Measurements from ENCODE around the gene ASCC3.

ASCC3 gene

DNA sequence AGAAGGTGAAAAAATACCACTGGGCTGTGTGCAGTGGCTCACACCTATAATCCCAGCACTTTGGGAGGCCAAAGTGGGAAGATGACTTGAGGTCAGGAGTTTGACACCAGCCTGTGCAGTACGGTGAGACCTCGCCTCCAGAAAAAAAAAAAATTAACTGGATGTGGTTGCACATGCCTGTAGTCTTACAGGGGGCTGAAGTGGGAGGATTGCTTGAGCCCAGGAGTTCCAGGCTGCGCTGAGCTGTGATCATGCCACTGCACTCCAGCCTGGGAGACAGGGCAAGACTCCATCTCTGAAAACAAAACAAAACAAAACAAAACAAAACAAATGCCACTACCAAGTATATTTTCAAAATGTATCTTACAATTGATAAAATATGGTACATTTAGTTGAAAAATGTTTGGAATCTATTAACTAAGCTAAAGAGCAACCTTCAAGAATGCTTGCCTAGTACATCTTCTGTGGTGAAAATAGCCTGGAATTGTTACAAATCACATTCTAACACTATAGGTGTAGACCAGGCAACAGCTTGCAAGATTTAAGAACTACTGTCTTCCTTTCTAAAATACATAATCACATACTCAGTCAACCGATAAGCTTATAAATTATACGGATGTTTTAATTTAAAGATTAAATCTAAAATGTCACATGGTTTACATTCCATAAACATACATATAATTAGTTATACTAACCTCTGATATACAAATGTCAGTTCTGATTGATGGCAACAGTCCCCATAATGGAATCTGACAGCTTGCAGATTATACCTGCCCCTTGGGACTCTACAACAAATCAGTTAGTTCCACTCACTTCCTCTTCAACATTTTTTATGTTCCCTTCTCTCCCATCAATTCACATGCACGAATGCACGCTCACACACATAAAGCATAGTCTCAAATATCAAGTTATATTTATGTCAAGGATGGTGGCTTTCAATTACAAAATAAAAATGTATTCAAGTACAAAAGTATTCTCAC lies 150.8 kb downstream of the ASCC3 start:
- Histone ChIP-seq H3K9me3 (ENCODE audit: control insufficient read depth, low read length) (no peaks in the 10 kb centered on the region), H3K4me3 (ENCODE audit: low read depth, low read length) (no peak overlapping the region), H3K9ac (no peak overlapping the region), H3K27me3 (ENCODE audit: control insufficient read depth, insufficient read depth, low read length) (no peaks in the 10 kb centered on the region), H2AFZ (no peak overlapping the region), H3K79me2 (no peaks in the 10 kb centered on the region), H3K4me2 (ENCODE audit: low read length) (no peak overlapping the region), H3K4me1 (no peaks in the 10 kb centered on the region), H3K36me3 (ENCODE audit: control insufficient read depth, insufficient read depth, low read length) (no peaks in the 10 kb centered on the region), H3K27ac (no peak overlapping the region)
- TF ChIP-seq, protein P1, sequence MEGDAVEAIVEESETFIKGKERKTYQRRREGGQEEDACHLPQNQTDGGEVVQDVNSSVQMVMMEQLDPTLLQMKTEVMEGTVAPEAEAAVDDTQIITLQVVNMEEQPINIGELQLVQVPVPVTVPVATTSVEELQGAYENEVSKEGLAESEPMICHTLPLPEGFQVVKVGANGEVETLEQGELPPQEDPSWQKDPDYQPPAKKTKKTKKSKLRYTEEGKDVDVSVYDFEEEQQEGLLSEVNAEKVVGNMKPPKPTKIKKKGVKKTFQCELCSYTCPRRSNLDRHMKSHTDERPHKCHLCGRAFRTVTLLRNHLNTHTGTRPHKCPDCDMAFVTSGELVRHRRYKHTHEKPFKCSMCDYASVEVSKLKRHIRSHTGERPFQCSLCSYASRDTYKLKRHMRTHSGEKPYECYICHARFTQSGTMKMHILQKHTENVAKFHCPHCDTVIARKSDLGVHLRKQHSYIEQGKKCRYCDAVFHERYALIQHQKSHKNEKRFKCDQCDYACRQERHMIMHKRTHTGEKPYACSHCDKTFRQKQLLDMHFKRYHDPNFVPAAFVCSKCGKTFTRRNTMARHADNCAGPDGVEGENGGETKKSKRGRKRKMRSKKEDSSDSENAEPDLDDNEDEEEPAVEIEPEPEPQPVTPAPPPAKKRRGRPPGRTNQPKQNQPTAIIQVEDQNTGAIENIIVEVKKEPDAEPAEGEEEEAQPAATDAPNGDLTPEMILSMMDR (IDR thresholded peaks at IDR 0.05): no peak

DNA sequence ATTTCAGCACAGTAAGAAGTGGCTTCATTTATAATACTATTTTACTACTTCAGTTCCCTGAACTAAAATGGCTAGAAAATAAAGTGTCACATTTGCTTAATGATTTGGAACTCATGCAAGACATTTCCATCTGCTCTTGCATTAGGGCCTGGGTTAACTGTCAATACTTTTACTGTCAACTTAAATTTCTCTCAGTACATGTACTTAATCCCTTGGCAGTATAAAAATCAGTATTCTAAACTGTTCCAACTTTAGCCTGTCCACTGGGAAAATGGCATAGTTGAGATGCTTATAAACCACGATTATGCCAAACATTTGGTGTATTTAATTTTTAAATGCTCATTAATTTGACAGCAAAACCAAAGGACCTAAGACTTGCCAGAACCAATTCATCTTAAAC lies 154.5 kb downstream of the ASCC3 start:
- Histone ChIP-seq H2AFZ (no peak overlapping the region), H3K36me3 (ENCODE audit: control insufficient read depth, insufficient read depth, low read length) (no peaks in the 10 kb centered on the region), H3K4me2 (ENCODE audit: low read length) (no peak overlapping the region), H3K9me3 (ENCODE audit: control insufficient read depth, low read length) (no peaks in the 10 kb centered on the region), H3K79me2 (no peaks in the 10 kb centered on the region), H3K27ac (no peak overlapping the region), H3K9ac (no peak overlapping the region), H3K4me1 (no peaks in the 10 kb centered on the region), H3K4me3 (ENCODE audit: low read depth, low read length) (no peak overlapping the region), H3K27me3 (ENCODE audit: control insufficient read depth, insufficient read depth, low read length) (no peaks in the 10 kb centered on the region)
- TF ChIP-seq, protein P1 (IDR thresholded peaks at IDR 0.05): no peak

DNA sequence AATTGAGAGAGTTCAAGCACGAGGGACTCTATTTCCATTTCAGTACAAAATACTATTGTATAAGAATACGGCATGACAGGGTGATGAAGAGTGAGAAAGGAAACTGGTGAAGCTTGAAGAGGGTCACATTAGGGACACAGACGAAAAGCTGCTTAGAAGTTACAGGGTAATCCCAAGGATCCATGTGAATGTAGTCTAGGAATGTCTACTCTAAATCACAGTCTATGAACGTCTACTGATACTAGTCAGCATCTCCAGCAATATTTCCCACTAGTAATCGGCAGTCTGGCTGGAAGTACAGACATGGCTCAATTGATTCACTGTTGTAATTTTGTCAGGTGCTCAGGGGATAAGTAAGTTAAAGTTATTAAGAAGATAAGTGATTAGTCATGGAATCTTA lies 156.4 kb downstream of the ASCC3 start:
- Histone ChIP-seq H3K36me3 (ENCODE audit: control insufficient read depth, insufficient read depth, low read length) (no peaks in the 10 kb centered on the region), H3K9me3 (ENCODE audit: control insufficient read depth, low read length) (no peaks in the 10 kb centered on the region), H3K4me2 (ENCODE audit: low read length) (no peak overlapping the region), H3K27ac (no peak overlapping the region), H3K27me3 (ENCODE audit: control insufficient read depth, insufficient read depth, low read length) (no peaks in the 10 kb centered on the region), H2AFZ (no peak overlapping the region), H3K4me1 (no peaks in the 10 kb centered on the region), H3K9ac (no peak overlapping the region), H3K79me2 (no peaks in the 10 kb centered on the region), H3K4me3 (ENCODE audit: low read depth, low read length) (no peak overlapping the region)
- TF ChIP-seq, protein P1 (IDR thresholded peaks at IDR 0.05): no peak

DNA sequence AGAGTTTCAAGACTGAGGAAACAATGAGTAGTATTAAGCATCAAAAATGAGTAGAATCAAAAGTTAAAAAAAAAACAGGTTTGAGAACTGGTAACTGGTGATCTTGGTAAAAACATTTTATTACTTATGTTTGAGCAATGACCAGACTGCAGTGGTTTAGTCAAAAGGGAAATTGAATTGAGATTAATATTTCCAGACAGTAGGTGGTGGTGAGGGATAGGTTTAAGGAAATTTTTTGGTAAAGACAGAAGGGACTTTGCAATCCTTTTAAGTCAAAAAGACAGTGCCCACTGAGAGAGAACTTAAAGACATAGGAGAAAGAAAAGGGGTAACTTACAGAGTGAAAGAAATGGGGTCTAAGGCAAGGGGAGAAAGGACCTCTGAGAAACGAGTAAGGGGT lies 156.9 kb downstream of the ASCC3 start:
- TF ChIP-seq, protein P1 (IDR thresholded peaks at IDR 0.05): no peak

More for the DNA sequence above, 156.9 kb downstream of the ASCC3 start:
- H2AFZ ChIP-seq: no peak overlapping the region
- no peak overlapping the region for H3K27ac ChIP-seq
- no peaks in the 10 kb centered on the region for H3K9me3 ChIP-seq (ENCODE audit: control insufficient read depth, low read length)
- H3K4me2 ChIP-seq (ENCODE audit: low read length): no peak overlapping the region
- no peaks in the 10 kb centered on the region for H3K36me3 ChIP-seq (ENCODE audit: control insufficient read depth, insufficient read depth, low read length)
- H3K4me1 ChIP-seq: no peaks in the 10 kb centered on the region
- H3K27me3 ChIP-seq (ENCODE audit: control insufficient read depth, insufficient read depth, low read length): no peaks in the 10 kb centered on the region
- H3K9ac ChIP-seq: no peak overlapping the region
- H3K4me3 ChIP-seq (ENCODE audit: low read depth, low read length): no peak overlapping the region
- H3K79me2 ChIP-seq: no peaks in the 10 kb centered on the region
